Activated CD4-positive, alpha-beta T cell treated with anti-CD3 and anti-CD28 coated beads, Interleukin-2, amount 50 U/mL, for 1 hour (primary cell): ENCODE results near the gene NPHS1.
"Not testable (repeated sequence)": the region's sequence is repeated elsewhere in the genome, so short reads cannot be mapped to it uniquely, and the experiment has no call there.

ENCODE experiments used
- DNase-seq: peaks from one replicate; pipeline ENCODE4 v3.0.0-alpha.2; 2020

The NPHS1 gene

DNA sequence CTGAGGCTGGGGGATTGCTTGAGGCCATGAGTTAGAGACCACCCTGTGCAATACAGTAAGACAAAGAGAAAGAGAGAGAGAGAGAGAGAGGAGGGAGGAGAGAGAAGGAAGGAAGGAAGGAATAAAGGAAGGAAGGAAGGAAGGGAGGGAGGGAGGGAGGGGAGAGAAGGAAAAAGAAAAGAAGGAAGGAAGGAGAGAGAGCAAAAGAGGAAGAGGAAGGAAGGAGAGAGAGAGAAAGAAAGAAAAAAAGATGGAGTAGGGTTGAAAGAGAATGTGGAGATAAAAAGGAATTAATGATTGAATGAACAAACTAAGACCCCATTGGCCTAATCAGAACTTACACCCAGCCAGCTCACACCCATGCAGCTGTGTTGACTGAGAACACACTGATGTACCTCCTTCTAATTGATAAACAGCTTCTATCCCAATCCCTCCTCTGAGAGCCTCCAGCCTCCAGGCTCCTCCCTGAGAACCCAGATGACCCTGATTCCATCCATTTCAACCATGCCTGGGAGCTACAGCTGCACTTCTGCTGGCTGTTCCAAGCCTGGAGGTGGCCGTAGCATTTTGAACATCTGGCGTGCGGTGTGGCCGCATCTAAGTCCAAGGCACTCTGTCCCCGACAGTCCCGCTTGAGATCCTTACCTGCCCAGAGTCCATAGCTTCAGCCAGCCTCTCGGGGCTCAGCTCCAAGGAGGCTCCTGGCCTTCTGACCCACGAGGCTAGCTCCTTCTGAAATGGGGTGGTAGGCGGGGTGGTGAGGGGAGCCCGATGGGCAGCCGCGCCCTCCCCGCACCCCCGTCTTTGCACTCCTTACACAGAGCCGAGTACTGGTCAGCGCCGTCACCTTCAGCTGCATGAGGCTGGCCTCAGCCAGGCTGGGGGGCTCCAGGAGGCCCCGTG lies 40.7 kb downstream of the NPHS1 start:
- no peak for DNase-seq

DNA sequence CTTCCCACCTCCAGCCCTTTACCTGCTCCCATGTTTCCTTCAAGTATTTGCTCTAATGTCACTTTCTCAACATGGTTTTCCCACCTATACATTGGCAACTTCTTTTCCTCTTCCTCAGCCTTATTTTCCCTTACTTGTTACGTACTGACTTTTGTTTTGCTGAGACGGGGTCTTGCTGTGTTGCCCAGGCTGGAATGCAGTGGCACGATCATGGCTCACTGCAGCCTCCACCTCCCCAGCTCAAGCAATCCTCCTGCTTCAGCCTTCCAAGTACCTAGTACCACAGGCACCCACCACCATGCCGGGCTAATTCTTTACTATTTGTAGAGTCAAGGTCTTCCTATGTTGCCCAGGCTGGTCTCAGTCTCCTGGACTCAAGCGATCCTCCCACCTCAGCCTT lies 44.7 kb downstream of the NPHS1 start:
- DNase-seq = no peak

DNA sequence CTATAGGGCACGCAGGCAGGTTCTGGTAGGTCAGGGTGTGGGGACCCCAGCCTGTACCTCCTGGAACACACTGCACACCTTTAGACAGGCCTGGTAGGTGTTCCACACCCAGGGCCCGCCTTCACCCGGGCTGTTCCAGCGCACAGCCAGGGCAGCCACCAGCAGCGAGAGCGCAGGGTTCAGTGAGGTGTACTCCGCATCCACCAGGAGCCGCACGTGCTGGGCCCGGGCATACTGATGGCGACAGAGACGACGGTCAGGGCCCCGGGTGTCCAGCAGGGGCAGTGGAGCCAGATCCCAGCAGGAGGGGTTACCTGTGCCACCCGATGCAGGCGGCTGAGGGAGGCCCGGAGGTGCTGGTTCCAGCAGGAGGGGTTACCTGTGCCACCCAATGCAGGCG lies 45.7 kb downstream of the NPHS1 start:
- no peak for DNase-seq

DNA sequence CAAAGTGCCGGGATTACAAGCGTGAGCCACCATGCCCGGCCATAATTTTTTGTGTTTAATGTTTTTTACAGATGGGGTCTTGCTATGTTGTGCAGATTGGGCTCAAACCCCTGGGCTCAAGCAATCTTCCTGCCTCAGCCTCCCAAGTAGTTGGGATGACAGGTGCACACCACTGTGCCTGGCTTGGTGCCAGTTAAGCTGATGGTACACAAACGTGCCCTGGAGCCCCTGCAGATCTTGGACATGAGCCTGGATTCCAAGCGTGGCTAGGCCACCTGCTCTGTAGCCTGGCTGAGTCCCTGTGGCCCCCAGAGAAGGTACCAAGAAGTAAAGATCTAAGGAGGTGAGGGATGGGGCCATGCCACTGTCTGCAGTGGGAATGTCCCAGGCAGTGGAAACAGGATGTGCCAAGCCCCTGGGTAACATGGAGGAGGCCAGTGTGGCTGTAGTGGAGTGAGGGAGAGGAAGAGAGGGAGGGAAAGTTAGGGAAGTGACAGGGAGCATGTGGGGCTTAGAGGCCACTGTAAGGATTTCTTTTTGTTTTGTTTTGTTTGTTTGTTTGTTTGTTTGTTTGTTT lies 46.7 kb downstream of the NPHS1 start:
- no peak for DNase-seq

DNA sequence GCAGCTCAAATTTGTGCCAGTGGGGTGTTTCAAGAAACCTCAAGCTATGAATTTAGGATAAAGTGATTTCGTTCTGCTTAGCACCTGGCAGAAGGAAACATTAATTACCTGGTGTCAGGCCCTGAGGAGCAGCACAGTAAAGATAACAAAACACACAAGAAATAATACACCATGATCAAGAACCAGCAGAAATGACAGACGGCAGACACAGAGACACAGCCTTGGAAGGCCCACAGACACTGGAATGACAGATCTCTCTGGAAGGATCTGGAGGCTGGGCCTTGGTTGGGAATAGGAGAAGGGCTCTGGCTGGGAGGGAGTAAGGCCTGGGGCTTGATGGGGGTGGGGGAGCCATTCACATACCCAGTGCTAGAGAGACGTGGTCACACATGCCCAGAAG lies 50.5 kb downstream of the NPHS1 start:
- DNase-seq = no peak

DNA sequence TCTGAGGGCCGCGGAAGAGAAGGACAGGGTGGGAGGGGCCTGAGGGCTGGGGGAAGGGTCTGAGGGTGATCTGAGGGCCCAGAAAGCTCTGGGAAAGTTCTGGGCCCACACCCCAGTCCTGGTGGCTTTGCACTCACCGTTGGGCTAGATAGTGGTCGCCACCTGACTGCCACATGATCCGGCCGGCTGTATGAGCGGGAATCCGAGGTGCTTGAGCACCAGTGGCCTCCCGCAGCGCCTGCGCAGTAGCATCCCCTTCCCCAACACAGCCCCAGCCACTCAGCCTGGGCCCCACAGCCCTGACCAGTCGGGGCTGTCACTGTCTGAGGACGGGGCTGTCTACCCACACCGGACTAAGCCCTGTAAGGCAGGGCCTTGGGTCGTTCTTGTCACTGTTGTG lies 54.6 kb downstream of the NPHS1 start:
- DNase-seq = no peak

DNA sequence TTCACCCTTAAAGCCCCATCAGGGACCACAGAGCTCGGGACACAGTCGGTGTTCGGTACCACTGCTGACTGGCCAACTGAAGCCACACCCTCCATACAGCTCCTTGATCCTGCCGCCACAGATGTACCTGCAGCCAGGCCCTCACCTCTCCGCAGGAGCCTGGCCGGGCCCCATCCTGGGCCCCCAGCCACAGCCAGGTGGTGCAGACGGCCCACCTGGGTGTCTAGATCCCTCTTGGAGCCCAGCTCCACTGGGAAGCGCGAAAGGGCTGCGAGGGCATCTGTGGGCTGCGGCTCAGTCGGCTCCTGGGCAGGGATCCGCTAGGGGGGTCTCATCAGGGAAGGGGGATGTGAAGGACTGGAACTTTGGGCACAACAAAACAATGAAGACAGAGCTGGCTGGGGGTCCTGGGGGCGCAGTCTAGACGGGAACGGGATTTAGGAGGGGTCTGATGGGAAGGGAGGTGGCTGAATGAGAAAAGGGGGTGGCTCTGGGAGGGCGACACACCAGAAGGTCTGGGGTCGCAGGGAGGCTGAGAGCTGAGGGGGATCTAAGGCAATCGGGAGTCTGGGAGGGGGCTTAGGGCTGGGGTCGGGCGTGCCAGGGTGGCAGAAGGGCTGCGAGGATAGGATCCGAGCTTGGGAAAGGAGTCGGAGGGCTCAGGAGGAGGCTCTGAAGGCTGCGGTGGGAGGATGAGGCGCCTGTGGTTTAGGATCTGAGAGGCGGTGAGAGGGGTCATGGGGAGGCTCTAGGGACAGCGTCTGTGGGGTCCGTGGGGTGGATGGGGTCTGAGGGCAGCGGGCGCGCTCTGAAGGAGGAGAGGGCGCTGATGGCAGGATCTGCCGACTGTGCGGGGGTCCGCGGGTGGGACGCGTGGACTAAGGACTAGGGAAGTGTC lies 55.4 kb downstream of the NPHS1 start:
- no peak for DNase-seq

DNA sequence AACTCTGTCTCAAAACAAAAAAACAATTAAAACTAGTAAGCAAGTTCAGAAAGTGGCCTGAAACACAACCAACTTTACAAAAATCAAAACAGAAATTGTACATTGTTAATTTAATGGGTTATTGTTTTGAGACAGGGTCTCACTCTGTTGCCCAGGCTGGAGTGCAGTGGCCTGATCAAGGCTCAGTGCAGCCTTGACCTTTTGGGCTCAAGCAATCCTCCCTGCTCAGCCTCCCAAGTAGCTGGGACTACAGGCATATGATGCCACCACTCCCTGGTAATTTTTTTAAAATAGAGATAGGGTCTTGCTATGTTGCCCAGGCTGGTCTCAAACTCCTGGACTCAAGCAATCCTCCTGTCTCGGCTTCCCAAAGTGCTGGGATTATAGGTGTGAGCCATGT lies 56.7 kb downstream of the NPHS1 start:
- not testable (repeated sequence) for DNase-seq

DNA sequence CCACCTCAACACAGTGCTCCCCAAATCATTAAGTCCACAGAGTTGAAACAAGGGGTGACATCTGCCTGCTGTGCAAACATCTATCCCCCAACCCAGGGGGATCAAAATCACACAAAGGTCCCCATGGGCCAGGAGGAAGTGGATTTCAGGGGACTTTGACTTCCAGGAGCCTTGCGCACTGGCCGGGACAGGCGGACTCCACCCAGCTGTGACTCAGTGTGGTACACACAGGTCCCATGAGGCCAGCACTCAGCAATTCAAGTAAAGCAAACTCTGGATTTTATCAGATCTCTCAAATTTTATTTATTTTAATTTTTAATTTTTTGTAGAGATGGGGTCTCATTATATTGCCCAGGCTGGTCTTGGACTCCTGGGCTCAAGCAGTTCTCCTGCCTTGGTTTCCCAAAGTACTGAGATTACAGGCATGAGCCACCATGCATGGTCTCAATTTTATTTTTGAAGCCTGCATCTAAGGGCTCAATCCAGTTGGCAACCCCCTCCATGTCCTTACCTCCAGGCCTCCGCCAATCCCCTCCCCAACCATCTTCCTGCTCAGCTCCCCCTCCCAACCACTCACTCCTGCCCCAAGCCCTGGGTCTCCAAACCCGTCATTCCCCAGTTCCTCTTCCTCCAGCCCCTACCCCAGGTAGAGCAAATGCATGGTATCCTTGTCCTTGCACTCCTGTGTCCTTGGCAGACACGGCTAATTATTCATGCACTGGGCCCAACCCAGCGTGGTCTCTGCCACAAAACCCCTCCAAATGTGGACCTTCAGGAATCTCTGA lies 58.7 kb downstream of the NPHS1 start:
- no peak for DNase-seq

DNA sequence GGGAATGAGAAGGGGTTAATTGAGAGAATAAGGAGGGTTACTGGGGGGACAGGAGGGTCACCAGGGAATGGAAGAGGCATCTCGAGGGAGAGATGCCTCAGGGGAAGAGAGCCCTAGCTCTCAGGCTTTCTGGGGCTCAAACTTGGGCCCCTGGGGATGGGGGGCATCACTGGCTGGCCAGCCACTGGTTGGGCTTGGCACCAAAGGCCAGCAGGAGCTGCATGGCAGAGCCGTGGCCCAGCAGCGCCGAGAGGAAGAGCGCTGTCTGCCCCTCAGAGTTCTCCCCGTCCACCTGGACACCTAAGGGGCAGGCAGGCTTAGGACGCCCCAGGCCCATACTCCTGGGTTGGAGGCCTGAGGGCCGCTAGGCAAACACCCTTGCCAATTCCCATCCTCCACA lies 59.4 kb downstream of the NPHS1 start:
- DNase-seq = no peak

DNA sequence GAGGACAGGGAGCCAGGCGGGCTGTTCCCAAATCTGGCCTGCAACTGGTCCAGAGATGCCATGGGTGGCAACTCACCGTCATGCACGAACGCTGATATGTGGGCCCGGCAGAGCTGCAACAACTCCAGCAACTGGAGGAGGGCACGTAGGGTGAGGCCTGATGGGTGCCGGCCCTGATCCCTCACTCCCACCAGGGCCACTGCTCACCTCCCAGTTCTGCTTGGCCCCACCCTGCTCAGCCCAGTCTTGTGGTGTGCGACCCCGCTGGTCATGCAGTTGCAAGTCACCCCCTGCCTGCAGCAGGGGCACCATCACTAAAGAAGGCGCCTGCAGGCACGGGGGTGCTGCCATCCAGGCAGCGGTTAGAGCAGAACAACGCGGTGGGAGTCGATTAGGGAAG lies 60.0 kb downstream of the NPHS1 start:
- no peak for DNase-seq

DNA sequence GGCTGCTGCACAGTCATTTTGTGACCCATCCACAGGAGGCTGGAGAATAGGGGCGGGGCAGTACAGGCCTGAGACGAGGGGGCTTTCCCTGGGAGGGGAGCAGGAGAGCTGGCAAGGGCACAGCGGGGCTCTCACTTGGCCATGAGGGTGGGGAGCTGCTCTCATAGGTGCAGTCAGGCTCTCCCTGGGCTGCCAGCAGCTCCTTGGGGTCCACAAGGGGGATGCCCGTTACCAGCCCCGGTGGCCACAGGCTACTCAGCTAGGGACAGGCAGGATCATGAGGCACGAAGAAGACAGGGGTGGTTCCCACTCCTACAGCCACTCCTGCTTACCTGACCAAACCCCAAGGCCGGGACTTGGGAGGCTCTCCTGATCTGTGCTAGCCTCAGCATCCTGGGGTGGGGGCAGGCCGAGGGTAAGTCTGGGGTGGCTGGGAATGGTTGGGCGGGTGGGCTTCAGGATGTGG lies 60.5 kb downstream of the NPHS1 start:
- no peak for DNase-seq

DNA sequence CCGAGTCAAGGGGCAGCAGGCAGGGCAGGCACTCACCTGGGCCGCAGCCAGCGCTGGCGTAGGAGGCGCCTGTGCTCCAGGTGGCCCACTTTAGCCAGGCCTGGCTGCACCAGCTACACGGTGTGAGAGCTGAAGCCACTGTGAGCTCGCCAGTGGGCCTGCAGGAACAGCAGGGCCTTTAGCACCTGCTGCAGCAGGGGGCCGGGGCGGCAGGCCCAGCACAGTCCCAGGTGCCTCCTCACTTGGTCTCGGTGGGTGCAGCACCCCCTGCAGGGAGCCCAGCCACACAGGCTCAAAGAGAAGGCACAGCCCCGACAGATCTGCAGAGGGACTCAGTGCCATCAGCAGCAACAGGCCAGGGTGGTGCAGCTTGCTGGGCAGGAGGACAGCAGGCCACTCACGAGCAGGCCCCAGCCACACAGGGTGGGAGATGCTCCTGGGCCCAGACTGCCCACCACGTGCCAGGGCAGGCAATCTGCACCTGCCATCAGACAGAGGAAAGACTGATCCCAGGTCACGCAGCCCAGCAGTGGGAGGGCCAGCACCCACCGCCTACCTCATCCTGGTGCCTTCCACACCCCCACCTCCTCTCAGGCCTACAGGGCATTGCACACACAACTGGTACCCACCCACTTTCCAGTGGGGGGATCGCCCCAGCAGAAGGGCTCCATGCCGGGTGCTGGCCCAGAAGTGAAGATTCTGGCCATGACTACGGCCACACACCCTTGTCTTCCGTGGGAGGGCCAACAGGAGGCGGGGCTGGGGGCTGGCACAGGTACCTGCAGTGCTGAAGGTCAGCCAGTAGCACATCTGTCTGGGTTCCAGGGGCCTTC lies 61.1 kb downstream of the NPHS1 start:
- DNase-seq = no peak

DNA sequence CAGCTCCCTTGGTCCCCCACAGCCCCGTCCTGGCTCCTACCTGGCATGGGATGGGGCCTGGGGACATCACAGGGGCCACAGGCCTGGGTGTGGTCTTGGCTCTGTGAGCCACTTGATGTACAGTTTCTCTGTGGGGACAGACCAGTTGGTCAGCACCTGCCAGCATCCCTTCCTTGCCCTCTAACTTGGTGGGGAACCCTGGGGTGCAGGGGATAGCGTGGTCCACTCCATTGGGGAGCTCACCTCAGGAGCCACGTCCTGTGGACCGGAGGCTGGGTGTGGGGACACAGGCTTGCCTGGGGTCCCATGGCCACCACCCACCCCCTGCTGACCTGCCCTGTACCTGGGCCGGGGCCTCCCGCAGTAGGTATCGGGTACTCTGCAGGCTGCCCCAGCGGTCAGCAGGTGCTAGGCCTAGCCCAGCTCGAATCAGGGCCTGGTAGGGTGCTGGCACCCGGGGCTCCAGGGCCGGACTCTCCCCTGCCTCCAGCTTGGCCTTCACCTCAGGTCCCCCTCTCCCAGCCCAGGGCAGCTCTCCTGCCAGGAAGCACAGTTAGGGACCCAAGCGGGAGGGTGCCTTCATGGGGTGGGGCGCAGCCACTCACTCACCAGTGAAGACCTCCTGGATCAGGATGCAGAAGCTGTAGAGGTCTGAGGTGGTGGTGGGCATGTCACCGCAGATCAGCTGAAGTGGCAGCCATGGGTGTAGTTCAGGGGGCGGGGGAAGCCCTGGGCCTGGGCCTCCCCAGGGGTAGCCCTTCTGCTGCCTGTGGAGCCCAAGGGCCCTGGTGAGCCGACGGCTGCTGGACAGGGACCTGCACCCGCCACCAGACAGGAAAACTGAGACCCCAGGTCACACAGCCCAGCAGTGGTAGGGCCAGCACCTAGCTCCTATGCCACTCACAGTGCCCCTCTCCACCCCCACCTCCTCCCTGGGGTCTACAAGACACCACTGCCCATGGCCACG lies 62.0 kb downstream of the NPHS1 start:
- DNase-seq = no peak

DNA sequence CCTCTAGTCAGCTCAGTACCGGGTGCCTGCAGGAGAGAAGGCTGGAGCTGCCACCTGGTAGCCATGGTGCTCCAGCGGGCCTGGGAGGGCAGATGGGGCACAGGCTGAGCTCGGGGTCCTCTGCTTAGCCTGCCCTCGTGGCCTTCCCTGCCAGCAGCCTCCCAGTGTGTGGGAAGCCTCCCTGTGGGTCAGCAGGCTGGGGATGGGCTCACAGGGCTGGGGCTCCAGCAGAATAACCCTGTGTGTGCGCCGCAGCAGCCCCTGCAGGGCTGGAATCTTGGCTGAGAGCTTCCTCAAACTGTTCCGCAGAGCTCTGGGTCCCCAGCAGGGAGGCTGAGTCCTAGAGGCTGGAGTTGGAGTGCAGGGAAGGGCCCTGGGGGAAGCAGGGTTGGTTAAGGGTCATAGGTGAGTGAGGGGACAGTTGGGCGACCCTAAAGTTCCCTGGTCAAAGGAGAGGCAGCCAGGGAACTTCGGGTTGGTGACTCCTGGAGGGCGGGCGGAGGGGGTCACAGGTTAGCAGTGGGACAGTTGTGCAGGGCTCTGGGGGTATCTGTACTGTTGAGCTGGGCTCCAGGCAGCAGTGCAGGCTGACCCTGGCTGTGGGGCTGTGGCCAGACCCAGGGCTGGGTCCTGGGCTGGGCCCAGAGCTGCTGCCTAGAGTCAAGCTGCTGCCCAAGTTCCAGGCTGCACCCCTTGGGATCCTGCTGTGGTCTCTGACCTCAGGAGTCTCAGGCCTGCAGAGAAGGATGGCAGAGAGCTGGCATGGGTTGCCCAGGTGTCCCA lies 62.9 kb downstream of the NPHS1 start:
- no peak for DNase-seq

DNA sequence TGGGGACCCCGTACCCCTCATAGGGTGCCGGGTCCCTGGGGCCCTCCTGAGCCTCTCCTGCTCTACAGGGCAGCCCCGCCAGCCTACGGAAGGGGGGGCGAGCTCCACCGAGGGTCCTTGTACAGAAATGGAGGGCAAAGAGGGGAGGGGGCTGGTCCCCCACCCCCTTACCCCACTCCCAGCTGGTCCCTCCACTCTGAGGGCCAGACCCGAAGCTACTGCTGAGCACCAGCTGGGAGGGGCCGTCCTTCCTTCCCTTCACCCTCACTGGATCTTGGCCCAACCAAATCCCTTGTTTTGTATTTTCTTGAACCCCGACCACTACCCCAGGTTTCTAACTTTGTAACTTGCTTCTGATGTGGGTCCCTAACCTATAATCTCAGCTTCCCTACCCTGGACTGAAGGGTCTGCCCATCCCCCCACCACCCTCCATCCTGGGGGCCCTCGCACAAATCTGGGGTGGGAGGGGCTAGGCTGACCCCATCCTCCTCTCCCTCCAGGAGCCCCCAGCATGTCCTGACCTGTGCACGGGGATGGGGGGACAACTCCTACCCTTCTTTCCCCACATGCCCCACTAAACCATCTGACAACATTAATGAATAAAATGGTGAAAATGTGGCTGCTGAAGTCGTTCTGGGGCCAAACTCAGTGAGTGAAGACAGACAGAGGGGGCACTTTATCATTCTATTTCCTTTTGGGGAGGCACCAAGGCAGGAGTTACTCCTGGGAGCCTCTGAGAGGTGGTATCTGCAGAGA lies 63.9 kb downstream of the NPHS1 start:
- no peak for DNase-seq

DNA sequence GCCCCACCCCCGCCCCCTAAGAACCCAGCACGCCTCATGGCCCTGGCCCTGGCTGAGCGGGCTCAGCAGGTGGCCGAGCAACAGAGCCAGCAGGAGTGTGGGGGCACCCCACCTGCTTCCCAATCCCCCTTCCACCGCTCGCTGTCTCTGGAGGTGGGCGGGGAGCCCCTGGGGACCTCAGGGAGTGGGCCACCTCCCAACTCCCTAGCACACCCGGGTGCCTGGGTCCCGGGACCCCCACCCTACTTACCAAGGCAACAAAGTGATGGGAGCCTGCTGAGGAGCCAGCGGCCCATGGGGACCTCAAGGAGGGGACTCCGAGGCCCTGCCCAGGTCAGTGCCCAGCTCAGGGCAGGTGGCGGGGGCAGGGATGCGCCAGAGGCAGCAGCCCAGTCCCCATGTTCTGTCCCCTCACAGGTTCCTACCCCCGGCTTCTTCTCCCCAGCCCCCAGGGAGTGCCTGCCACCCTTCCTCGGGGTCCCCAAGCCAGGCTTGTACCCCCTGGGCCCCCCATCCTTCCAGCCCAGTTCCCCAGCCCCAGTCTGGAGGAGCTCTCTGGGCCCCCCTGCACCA lies 65.0 kb downstream of the NPHS1 start:
- no peak for DNase-seq
